Stimulated activated CD4-positive, alpha-beta T cell treated with anti-CD3 and anti-CD28 coated beads, Interleukin-12 subunit alpha, Interleukin-12 subunit beta, amount 100 ng/mL, for 4 hours (primary cell): ENCODE measurements around the gene ABHD16B.

Experiments
- DNase-seq: peaks from one replicate; pipeline ENCODE4 v3.0.0-alpha.2; 2020

ABHD16B gene

DNA sequence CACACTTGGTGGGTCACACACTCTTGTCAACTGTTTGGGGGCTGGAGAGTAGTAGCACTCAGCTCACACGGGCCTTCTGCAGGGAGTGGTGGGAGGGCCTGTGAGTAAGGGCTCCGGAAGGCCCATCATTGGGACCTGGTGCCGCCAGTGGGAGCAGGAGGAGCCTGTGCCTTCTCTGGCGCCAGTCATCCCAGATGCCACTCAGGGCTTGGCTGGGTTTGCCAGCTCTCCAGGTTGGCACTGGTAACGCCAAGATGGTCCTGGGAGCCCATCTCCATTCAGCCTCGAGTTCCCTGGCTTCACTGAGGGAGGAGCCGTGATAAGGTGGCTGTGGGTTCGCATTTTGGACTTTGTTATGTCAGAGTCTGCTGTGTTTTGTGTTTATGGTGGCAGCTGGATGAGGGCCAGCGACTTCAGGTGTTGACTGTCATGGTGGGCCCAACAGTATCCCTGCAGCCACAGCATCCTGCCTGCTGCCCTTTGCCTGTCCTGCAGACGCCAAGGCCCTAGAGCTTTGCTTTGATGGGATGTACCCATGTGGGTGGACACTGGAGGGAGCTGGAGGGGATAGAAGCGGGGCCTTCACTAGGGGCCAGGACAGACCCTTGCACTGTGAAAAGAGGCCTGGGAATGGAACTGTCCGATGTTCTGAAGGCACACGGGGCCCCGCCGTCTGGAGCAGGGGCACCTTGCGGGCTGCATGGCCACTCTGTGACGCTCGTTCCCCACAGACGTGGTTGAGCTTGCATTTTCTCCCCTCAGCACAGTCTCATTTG is 20.3 kb downstream of the ABHD16B start:
- DNase-seq: no peak

- DNase-seq: no peak
Measured at GRCh38 chr20:63882257-63883200, 21.2 kb downstream of the ABHD16B start.

DNA sequence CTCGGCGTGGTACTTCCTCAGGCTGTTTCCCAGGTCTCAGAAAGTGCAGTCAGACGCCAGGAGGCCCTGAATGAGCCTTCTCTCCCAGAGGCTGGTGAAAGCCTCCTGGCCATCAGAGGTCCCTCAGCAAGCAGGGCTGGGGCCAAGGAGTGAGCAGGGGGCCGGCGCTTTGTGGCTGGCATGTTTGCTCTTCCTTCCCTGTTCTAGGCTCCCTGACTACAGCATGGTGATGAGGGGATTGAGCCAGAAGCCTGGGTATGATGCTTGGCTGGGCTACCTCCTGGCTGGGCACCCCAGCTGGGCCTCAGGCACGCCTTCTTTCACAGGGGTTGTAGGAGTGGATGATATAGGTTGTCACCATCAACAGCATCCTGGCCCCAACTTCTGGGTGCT is 21.9 kb downstream of the ABHD16B start:
- DNase-seq: no peak

DNA sequence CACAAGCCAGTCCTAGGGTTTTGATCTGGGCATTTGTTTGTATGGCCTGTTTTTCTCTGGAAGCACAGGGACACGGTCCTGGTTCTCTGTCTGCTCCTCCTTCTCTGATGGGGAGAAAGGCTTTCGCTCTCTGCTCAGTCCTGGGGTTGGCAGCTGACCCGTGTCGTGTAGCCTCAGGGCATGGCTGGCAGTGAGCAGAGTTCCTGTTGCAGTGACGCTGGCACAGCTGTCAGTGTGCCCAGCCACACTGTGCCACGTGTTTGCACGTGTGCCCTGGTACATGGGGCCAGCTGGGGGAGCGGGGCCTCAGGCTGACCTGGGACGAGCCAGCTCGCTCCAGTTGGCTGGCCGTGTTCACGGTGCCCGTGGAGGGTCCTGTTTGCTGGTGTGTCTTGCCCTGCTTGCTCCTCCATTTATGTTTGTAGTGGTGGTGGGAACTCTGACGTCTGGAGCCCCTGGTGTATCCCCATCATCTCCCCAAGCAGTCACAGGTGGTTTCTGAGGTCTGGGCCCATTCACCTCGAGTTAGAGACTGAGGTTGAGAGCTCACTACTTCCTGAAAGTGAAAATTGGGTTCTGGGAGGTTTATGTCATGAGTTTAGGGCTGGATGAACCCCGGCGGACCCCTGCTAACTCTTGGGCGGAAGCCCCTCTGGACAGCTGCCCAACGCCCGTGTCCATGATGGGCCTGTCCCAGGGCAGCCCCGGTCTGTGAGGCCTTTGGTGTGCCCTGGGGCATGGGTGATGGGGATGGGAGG is 23.4 kb downstream of the ABHD16B start:
- no peak for DNase-seq

DNA sequence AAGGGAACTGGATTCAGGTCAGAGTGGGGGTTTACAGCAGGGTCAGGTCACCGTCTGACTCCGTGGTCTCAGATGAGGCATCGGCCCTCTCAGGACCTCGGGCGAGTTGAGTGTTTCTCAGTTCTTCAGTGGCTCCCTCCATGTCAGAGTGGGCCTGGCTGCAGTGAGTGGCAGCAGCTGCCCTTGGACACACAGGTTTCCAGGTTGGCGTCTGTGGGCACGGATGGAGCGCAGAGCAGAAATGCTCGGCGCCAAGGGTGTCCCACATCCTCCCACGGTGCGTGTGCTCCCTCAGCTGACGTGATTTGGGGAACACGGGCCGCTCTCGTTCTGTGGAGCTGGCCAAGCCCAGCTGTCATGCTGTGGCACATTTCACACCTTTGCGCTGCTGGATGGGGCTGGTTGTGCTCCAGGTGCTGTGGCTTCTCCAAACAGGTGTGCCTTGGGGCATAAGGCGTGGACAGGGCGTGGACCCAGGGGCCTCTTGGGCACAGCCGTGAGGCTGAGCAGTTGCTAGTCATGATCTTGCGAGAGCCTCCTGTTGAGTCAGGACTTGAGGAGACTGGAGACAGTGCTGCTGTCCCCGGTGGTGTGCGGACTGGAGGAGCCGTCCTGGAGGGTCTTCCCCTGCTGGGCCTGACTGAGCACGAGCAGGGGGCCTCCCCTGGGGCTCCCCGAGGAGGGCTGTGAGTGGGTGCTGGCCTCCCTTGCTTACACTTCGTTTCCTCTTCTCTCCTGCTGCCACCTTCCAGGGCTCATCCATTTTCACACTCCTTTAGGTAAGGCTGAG is 24.2 kb downstream of the ABHD16B start:
- DNase-seq: no peak

DNA sequence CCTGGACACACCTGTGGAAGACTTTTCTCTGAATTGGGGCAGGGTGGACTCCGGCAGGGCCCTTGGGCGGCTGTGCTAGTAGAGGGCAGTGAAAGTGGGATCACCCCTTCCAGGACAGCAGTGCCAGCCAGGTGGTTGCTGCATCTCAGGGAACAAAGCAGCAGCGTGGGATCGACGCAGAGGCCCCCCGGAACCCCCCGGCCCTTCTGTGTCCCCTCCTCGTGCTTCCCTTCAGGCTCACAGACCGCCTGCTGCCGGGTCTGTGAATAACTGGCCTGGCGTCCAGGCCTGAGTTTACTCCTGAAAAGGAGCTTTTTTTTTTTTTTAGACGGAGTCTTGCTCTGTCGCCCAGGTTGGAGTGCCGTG is 24.7 kb downstream of the ABHD16B start:
- no peak for DNase-seq

- DNase-seq: no peak
Measured at GRCh38 chr20:63886921-63887320, 25.6 kb downstream of the ABHD16B start.

GRCh38 chr20:63889241-63890200 is 28.2 kb downstream of the ABHD16B start:
- DNase-seq: no peak

DNA sequence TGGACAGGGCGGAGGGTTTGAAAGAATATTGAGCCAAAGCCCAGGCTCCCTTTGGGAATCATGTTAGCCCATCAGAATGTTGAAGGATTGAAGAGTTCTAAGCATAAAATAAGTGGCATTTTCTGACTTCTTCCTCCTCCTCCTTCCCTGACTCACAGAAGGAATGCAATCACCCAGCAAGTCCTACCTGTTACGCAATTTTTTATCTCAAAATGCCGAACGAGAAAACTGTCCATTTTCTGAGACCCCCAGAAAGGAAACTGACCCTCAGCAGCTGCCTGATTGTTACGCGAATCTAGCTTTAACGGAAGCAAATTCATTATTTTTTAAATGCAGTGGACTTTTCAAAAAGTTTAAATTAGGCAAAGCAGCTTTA is 28.9 kb downstream of the ABHD16B start:
- no peak for DNase-seq

- DNase-seq: no peak
Measured at GRCh38 chr20:63890616-63891015, 29.3 kb downstream of the ABHD16B start.

DNA sequence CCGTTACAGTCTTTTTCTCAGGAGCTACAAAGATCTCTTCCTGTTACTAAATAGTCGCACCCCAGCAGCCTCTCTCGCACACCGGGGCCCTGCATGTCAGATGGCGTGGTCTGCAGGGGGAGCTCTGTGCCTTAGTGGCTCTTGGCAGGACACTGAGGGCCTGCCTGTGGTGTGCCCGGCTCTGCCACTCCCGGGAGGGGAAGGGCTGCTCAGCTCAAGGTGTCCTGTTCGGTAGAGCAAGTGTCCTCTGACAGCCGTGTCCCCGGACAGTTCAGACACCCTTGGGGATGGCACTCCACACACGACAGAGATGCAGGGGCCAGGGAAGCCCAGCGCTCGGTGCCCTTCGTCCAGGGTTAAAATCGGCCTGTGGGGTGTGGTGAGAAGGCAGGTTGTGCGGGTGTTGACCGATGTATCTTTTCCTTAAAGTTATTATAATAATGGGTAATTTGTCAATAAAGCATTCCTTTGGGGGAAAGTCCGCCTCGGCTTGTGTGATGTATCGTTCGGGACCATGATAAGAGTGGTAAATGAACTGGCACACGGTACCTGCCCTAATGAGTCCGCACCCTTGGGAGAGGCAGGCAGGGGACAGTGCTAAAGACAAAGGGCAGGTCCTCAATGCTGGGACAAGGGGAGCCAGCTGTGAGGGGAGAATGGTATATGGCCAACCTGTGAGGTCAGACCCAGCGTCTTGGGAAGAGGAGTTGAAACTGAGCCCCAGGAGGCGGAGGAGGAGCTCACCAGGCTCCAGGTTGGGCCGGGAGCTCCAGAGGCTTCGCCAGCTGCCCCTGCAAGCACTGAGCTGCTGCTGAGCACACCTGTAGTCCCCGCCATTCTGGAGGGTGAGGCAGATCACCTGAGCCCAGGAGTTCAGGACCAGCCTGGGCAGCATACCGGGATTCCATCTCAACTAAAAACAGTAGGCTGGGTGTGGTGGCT is 30.0 kb downstream of the ABHD16B start:
- no peak for DNase-seq

GRCh38 chr20:63892402-63892801 is 31.1 kb downstream of the ABHD16B start:
- no peak for DNase-seq

GRCh38 chr20:63893999-63894357 is 32.7 kb downstream of the ABHD16B start:
- no peak for DNase-seq

DNA sequence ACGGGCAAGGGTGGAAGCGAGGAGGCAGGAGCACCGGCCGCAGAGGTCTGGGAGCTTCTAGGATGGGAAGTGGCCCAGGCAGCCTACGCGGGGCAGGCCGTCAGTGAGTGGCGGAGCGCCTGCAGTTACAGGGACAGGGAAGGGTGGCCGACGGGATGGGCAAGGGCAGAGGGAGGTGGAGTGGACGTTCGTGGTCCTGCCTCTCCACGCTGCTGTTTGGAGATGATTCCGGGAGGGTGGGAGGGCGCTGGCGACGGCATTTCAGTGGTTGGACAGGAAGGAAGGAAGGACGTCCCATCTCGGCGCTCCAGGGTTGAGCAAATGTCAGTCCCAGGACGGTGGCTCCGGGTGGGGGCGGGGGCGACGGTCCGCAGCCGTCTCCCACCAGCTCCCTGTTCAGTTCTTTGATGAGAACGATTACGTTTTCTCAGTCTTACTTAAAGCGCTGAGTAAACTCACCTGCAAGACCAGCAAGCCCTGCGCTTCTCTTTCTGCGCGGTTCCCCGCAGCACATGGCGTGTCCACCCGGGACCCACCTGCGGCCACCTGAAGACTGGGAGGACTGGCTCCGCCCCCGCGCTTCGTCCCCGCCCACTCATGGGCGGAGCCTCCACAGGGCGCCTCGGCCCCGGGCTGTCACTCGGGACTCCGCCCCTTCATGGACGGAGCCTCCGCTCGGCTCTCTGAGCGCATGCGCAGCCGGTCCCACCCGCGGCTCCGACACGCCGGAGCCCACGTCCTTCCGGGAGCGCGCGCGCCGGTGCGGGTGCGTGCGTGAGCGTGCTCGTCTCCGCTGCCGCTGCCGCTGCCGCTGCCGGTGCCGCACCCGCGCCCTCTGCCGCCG is 33.3 kb downstream of the ABHD16B start, which contains the start of gene DNAJC5:
Gene DNAJC5 (plus strand): TSS at position 769 of the 844 bp plus-strand sequence. CDS start 33,220 bp downstream, outside the sequence.
- peak; percentile 95 for DNase-seq

DNA sequence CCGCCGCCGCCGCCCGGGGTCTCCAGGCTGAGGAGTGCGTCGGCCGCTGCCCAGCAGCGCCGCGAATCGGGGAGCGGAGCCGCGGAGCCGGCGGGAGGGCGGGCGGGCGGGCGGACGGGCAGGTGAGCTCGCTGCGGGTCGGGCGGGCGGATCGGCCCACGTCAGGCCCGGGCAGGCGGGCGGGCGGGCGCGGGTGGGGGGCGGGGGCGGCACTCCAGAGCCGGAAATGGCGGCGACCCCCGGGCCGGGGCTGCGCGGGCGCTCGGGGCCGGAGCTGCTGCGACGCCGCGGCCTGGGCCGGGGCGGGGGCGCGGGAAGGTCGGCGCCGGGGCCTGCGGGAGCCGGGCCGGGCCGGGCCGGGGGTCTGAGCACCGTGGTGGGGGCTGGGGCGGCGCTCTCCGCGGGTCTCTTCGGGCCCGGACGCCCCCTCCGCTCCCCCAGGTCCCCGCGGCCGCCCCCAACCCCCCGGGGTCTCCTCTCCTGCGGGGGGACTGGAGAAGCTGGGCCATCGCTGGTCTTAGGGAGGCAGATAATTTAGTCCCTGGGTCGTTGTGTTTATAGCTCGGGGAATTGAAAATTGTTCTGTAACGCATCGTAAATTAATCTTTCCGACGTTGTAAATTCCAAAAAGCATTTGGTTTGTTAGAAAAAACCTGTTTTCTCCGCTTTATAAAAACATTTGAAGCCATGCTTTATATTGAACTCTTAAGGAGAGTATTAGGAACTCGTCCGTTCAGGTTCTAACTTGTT is 34.1 kb downstream of the ABHD16B start:
- no peak for DNase-seq

DNA sequence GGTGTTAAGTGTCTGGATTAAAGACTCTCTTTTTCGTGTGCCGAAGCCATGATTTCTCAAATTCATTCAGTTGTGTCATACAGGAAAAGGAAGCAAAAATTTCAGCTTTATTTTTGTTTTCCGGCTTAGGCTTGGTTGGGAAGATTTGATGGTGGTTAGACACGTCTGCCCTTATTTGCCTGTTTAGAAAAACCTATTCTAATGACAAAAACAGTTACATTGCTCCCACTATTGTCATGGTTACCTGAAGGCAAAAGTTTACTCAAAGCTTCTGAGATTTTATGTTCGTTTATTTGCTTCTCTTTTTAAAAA is 34.6 kb downstream of the ABHD16B start:
- DNase-seq: no peak

- DNase-seq: no peak
Measured at GRCh38 chr20:63896264-63897105, 35.2 kb downstream of the ABHD16B start.
